OCI-LY7 (cell line): ENCODE results near the gene COL18A1.

Experiments used
- EZH2phosphoT487 ChIP-seq: fragments of 200-600 bp; sonication (generic); IDR thresholded peaks from 2 replicates; pipeline ENCODE4 v1.6.1; 2018; ENCODE audit warnings: low read depth, borderline replicate concordance, mild to moderate bottlenecking, mixed run types, antibody characterized with exemption, low read length, moderate library complexity, mixed read lengths
- TF ChIP-seq, protein P1 (sequence below): fragments of 200-600 bp; sonication (generic); conservative IDR thresholded peaks from 2 replicates; pipeline ENCODE4 v1.5.1; 2014; ENCODE audit warnings: mild to moderate bottlenecking, antibody characterized with exemption, low read length, moderate library complexity, mixed read lengths

DNA sequence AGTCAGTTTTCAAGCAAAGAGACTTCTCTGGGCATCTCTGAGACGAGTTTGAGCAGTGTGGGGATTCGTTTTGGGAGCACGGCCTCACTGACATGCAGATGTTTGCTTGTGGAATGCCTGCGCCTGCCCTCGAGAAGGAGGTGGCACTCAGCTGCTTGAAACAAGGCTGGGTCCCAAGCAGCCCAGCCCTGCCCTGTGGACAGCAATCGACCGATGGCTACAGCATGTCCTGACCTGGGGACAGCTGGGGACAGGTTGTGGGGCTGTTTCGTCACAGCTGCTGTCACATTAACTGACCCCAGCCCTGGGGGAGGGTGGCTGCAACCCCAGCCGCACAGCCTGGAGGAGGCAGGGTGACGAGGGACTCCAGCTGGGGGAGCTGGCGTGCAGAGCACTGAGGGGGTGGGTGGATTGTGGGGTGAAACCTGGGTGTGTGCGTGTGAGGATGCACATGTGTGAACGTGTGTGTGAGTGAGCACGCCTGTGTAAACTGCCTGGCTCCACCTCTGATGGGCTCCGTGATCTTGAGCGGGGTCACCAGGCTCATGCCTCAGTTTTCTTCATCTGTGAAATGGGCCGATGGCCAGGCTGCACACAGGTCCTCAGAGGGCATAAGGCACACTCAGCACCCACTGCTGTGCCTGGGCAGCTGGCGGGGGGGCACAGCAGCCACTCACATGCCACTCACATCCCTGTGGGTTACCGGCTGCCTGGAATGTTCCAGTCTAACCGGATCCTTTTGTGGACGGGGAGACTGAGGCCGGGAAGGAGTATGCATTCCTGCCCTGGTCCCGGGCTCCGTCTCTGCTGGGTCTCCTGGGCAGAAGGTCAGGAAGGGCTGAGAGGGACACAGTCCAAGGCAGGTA, 49.3 kb downstream of the COL18A1 start:
- TF ChIP-seq, protein P1, sequence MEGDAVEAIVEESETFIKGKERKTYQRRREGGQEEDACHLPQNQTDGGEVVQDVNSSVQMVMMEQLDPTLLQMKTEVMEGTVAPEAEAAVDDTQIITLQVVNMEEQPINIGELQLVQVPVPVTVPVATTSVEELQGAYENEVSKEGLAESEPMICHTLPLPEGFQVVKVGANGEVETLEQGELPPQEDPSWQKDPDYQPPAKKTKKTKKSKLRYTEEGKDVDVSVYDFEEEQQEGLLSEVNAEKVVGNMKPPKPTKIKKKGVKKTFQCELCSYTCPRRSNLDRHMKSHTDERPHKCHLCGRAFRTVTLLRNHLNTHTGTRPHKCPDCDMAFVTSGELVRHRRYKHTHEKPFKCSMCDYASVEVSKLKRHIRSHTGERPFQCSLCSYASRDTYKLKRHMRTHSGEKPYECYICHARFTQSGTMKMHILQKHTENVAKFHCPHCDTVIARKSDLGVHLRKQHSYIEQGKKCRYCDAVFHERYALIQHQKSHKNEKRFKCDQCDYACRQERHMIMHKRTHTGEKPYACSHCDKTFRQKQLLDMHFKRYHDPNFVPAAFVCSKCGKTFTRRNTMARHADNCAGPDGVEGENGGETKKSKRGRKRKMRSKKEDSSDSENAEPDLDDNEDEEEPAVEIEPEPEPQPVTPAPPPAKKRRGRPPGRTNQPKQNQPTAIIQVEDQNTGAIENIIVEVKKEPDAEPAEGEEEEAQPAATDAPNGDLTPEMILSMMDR, result no peak
- no peak for TF ChIP-seq EZH2phosphoT487
